ENCODE data around the gene NFATC3. TPM values are rescaled to one million over a fixed set of nuclear protein-coding genes. Genes with fewer than 3 reads are reported as not detected.
A peak's percentile ranks its signal among the peaks of the same experiment; 100 is the strongest.

NFATC3 gene
- total and polyA plus RNA-seq, 2 donors from 2014 or later = 15.0 to 37.7 TPM

DNA sequence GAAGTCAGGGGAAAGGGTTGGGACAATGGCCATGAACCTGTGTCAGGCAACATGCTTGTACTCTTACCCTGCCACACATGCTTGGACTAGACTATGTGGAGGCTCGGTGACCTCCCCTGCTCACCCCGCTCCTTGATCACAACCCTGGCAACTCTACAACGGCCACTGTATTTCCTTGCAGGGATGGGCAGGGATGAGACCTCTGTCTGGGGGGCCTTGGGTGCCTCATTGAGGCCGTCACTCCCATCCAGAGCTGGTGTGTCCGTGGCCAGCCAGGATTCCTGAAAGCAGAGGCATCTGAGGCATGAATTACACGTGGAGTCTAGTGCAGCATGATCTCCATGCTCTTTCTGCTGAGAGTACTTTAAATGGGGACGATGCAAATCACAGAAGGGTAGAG, 161.0 kb downstream of the NFATC3 start:
- Histone ChIP-seq H3K4me1 (ENCODE audit: control insufficient read depth in 2 of 3, insufficient read depth in 2 of 3, low read depth in 1 of 3, low read length in 3 of 3) (peaks cover 0 to 42% (median 33%) of the 10 kb centered on the region in 3 donors), H3K36me3 (ENCODE audit: control insufficient read depth in 2 of 3, insufficient read depth in 3 of 3, low read length in 3 of 3) (peaks cover 0 to 3% (median 2%) of the 10 kb centered on the region in 3 donors), H3K27me3 (ENCODE audit: control insufficient read depth, insufficient read depth, low read length) (no peaks in the 10 kb centered on the region), H3K27ac (ENCODE audit: low read depth in 2 of 2, low read length in 2 of 2) (peak overlapping the region; percentile 69 to 83), H3K9me3 (ENCODE audit: control insufficient read depth in 2 of 3, insufficient read depth in 1 of 3, low read length in 3 of 3) (no peaks in the 10 kb centered on the region), H3K9ac (ENCODE audit: low read length in 3 of 3) (peak overlapping the region; percentile 70 to 85 (median 74)), H3K4me3 (ENCODE audit: low read length in 3 of 3) (peak overlapping the region; percentile 81 to 99 (median 94))
- DNase-seq (peak in 1 of 5 donors; percentile 60), FAIRE-seq (no peak)
- intact Hi-C loops (cut with DNase I) = no loop called here
- TF ChIP-seq, protein P1, sequence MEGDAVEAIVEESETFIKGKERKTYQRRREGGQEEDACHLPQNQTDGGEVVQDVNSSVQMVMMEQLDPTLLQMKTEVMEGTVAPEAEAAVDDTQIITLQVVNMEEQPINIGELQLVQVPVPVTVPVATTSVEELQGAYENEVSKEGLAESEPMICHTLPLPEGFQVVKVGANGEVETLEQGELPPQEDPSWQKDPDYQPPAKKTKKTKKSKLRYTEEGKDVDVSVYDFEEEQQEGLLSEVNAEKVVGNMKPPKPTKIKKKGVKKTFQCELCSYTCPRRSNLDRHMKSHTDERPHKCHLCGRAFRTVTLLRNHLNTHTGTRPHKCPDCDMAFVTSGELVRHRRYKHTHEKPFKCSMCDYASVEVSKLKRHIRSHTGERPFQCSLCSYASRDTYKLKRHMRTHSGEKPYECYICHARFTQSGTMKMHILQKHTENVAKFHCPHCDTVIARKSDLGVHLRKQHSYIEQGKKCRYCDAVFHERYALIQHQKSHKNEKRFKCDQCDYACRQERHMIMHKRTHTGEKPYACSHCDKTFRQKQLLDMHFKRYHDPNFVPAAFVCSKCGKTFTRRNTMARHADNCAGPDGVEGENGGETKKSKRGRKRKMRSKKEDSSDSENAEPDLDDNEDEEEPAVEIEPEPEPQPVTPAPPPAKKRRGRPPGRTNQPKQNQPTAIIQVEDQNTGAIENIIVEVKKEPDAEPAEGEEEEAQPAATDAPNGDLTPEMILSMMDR (IDR thresholded peaks at IDR 0.05; ENCODE audit: borderline replicate concordance, extremely low read depth, insufficient read depth) = no peak

DNA sequence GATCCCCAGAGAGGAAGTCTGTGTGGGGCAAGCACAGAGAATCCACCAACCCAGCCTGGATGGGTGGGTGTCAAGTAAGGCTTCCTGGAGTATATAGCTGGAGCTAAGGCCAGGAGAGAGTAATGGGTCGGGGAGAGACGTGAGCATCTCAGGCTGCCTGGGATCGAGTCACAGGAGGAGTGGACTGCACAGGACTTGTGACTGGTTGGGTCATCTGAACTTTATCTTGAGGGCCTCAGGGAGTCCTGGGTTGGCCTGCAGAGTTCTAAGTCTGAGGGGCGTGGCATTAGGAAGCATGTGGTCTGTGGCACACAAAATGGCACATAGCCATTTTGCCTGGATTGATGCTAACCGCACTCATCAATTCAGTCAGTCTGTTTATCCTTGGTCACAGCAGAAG, 161.5 kb downstream of the NFATC3 start:
- Histone ChIP-seq H3K9ac (ENCODE audit: low read length in 3 of 3) (peak overlapping the region in 1 of 3 donors; percentile 74), H3K4me1 (ENCODE audit: control insufficient read depth in 2 of 3, insufficient read depth in 2 of 3, low read depth in 1 of 3, low read length in 3 of 3) (peaks cover 0 to 42% (median 33%) of the 10 kb centered on the region in 3 donors), H3K9me3 (ENCODE audit: control insufficient read depth in 2 of 3, insufficient read depth in 1 of 3, low read length in 3 of 3) (no peaks in the 10 kb centered on the region), H3K27ac (ENCODE audit: low read depth in 2 of 2, low read length in 2 of 2) (peak overlapping the region; percentile 66 to 83), H3K27me3 (ENCODE audit: control insufficient read depth, insufficient read depth, low read length) (no peaks in the 10 kb centered on the region), H3K36me3 (ENCODE audit: control insufficient read depth in 2 of 3, insufficient read depth in 3 of 3, low read length in 3 of 3) (peaks cover 0 to 3% (median 2%) of the 10 kb centered on the region in 3 donors), H3K4me3 (ENCODE audit: low read length in 3 of 3) (peak overlapping the region in 2 of 3 donors; percentile 94 to 99)
- FAIRE-seq (no peak), DNase-seq (no peak)
- TF ChIP-seq, protein P1 (IDR thresholded peaks at IDR 0.05; ENCODE audit: borderline replicate concordance, extremely low read depth, insufficient read depth) = no peak
- intact Hi-C loops (cut with DNase I) = no loop called here

DNA sequence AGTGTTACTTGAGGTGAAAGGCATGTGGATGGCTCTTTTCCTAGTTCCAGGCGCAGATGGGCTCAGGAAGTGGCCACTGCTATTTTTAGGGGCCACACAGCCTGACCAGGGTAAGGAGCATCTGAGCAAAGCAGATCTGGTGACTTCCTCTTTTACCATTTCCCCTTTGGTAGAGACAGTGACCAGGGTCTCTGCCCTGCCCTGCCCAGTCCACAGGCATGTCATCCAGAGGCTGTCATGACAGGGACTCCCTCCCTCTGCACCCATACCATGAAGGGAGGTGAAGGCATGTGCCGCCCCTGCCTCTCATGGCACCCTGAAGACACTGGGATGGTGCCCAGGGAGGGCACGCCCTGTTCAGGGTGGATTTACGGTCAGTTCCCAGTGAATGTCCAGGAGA, 162.2 kb downstream of the NFATC3 start:
- H3K9ac ChIP-seq (ENCODE audit: low read length in 3 of 3) = peak overlapping the region in 1 of 3 donors; percentile 74
- peaks cover 0 to 48% (median 33%) of the 10 kb centered on the region in 3 donors for H3K4me1 ChIP-seq (ENCODE audit: control insufficient read depth in 2 of 3, insufficient read depth in 2 of 3, low read depth in 1 of 3, low read length in 3 of 3)
- FAIRE-seq (no peak), DNase-seq (peak in 1 of 5 donors; percentile 58)
- H3K9me3 ChIP-seq (ENCODE audit: control insufficient read depth in 2 of 3, insufficient read depth in 1 of 3, low read length in 3 of 3) = no peaks in the 10 kb centered on the region
- intact Hi-C loops (cut with DNase I) = no loop called here
- no peaks in the 10 kb centered on the region for H3K27me3 ChIP-seq (ENCODE audit: control insufficient read depth, insufficient read depth, low read length)
- TF ChIP-seq, protein P1 (IDR thresholded peaks at IDR 0.05; ENCODE audit: borderline replicate concordance, extremely low read depth, insufficient read depth) = no peak
- peak overlapping the region in 2 of 3 donors; percentile 0 to 99 for H3K4me3 ChIP-seq (ENCODE audit: low read length in 3 of 3)
- peak overlapping the region; percentile 56 to 67 for H3K27ac ChIP-seq (ENCODE audit: low read depth in 2 of 2, low read length in 2 of 2)
- H3K36me3 ChIP-seq (ENCODE audit: control insufficient read depth in 2 of 3, insufficient read depth in 3 of 3, low read length in 3 of 3) = peaks cover 0 to 4% (median 3%) of the 10 kb centered on the region in 3 donors

Measured in kidney (tissue), 14 donors.